H1 (cell line): ENCODE data around the gene SUCNR1. TPM values are rescaled to one million over a fixed set of nuclear protein-coding genes. Genes with fewer than 3 reads are reported as not detected.

Experiments
- CTCF ChIA-PET: fragments of 300-600 bp; sonication (Branson Sonifier 250); formaldehyde crosslinking; loops from one replicate; lab custom pipeline; 2021; ENCODE audit not compliant: partially characterized antibody; lab: Charles Lee
- POLR2A ChIA-PET: fragments of 300-600 bp; sonication (Branson Sonifier 250); formaldehyde crosslinking; loops from one replicate; lab custom pipeline; 2021; ENCODE audit warnings: inconsistent platforms; ENCODE audit not compliant: partially characterized antibody; lab: Charles Lee
- DNase-seq, 2 experiments: peaks; one replicate each; pipeline versions ENCODE4 v3.0.0 to v3.0.0-alpha.2; 2010 to 2022; ENCODE audit warnings: low spot score in 2 of 2, low read depth in 1 of 2, mixed read lengths in 1 of 2
- FAIRE-seq: peaks from 2 replicates; lab custom pipeline; 2011; peaks lifted over from hg19 to GRCh38; lab: Jason Lieb, UNC
- H2AFZ ChIP-seq: 2 replicates; pipeline ENCODE4 v1.8.1; 2012; ENCODE audit warnings: low read length, inconsistent platforms
- H2AK5ac ChIP-seq: 2 replicates; pipeline ENCODE4 v1.6.1; 2013; ENCODE audit warnings: low read depth, low read length
- H2BK120ac ChIP-seq: replicated peaks from 2 replicates; pipeline ENCODE3; 2013; ENCODE audit warnings: low read depth, low read length, inconsistent platforms
- H2BK12ac ChIP-seq: 2 replicates; pipeline ENCODE4 v1.6.1; 2013; ENCODE audit warnings: low read depth, low read length
- H2BK15ac ChIP-seq: 2 replicates; pipeline ENCODE4 v1.6.1; 2013; ENCODE audit warnings: low read length
- H2BK20ac ChIP-seq: 2 replicates; pipeline ENCODE4 v1.6.1; 2013; ENCODE audit warnings: low read length
- H2BK5ac ChIP-seq: 2 replicates; pipeline ENCODE4 v1.6.1; 2013; ENCODE audit warnings: low read depth, low read length
- H3K14ac ChIP-seq: 2 replicates; pipeline ENCODE4 v1.6.1; 2013; ENCODE audit warnings: inconsistent platforms; ENCODE audit not compliant: insufficient read length
- H3K18ac ChIP-seq: 2 replicates; pipeline ENCODE4 v1.6.1; 2013; ENCODE audit warnings: low read length; ENCODE audit errors: extremely low read depth
- H3K23ac ChIP-seq: 2 replicates; pipeline ENCODE4 v1.6.1; 2013; ENCODE audit warnings: inconsistent platforms; ENCODE audit not compliant: insufficient read length
- H3K23me2 ChIP-seq: 2 replicates; pipeline ENCODE4 v1.6.1; 2013; ENCODE audit warnings: low read depth, low read length
- H3K27ac ChIP-seq: 2 replicates; pipeline ENCODE4 v1.6.1; 2011; ENCODE audit warnings: low read depth, low read length, inconsistent platforms
- H3K27me3 ChIP-seq, 4 experiments: replicated peaks in 1 of 4; 1 replicate in 1 of 4; 2 replicates in 3 of 4; pipeline versions ENCODE4 v1.6.1 to v1.8.1; 2011 to 2013; ENCODE audit warnings: low read length in 3 of 4, mild to moderate bottlenecking in 3 of 4, inconsistent platforms in 2 of 4, mixed read lengths in 2 of 4, moderate library complexity in 1 of 4; ENCODE audit not compliant: control insufficient read depth in 3 of 4, insufficient read depth in 3 of 4; ENCODE audit errors: extremely low read depth in 1 of 4
- H3K36me3 ChIP-seq, 4 experiments: 2 replicates each; pipeline versions ENCODE4 v1.6.1 to v1.8.1; 2011 to 2013; ENCODE audit warnings: mild to moderate bottlenecking in 4 of 4, low read length in 3 of 4, moderate library complexity in 2 of 4, control low read depth in 1 of 4, inconsistent platforms in 1 of 4; ENCODE audit not compliant: insufficient read depth in 4 of 4, control insufficient read depth in 2 of 4
- H3K4ac ChIP-seq: replicated peaks from 2 replicates; pipeline ENCODE3; 2013; ENCODE audit warnings: low read length, low read depth, mixed read lengths, inconsistent platforms; ENCODE audit not compliant: insufficient read length
- H3K4me1 ChIP-seq, 4 experiments: replicated peaks in 1 of 4; 1 replicate in 1 of 4; 2 replicates in 3 of 4; pipeline versions ENCODE4 v1.6.1 to v1.8.1; 2011 to 2013; ENCODE audit warnings: low read length in 3 of 4, inconsistent platforms in 2 of 4, mixed read lengths in 1 of 4; ENCODE audit not compliant: insufficient read depth in 4 of 4, control insufficient read depth in 3 of 4
- H3K4me2 ChIP-seq, 2 experiments: 2 replicates each; pipeline versions ENCODE4 v1.6.1 to v1.8.1; 2011 to 2013; ENCODE audit warnings: low read depth in 2 of 2, low read length in 2 of 2, control low read depth in 1 of 2, inconsistent platforms in 1 of 2, mild to moderate bottlenecking in 1 of 2; ENCODE audit not compliant: insufficient read depth in 1 of 2
- H3K4me3 ChIP-seq, 4 experiments: fragments of 200-600, 300-600 bp in 1 of 4; sonication (generic), shearing (Covaris generic), sonication (Bioruptor Twin) in 1 of 4; 2 replicates each; pipeline versions ENCODE4 v1.5.1 to v1.8.1; 2011 to 2016; ENCODE audit warnings: low read length in 4 of 4, low read depth in 3 of 4, control low read depth in 2 of 4, inconsistent platforms in 2 of 4, mild to moderate bottlenecking in 2 of 4, mixed read lengths in 1 of 4, moderate library complexity in 1 of 4; ENCODE audit not compliant: insufficient read depth in 2 of 4; ENCODE audit errors: extremely low read depth in 1 of 4
- H3K56ac ChIP-seq: replicated peaks from 2 replicates; pipeline ENCODE3; 2013; ENCODE audit warnings: low read depth, mild to moderate bottlenecking, mixed read lengths, low read length, inconsistent platforms; ENCODE audit not compliant: insufficient read length
- H3K79me1 ChIP-seq: 2 replicates; pipeline ENCODE4 v1.6.1; 2013; ENCODE audit warnings: low read depth, low read length, control low read depth
- H3K79me2 ChIP-seq, 2 experiments: 2 replicates each; pipeline versions ENCODE4 v1.6.1 to v1.8.1; 2012 to 2013; ENCODE audit warnings: low read length in 2 of 2, mild to moderate bottlenecking in 2 of 2, inconsistent platforms in 1 of 2; ENCODE audit not compliant: insufficient read depth in 2 of 2, control insufficient read depth in 1 of 2
- H3K9ac ChIP-seq, 4 experiments: replicated peaks in 1 of 4; 1 replicate in 1 of 4; 2 replicates in 3 of 4; pipeline versions ENCODE4 v1.6.1 to v1.8.1; 2011 to 2013; ENCODE audit warnings: low read depth in 3 of 4, low read length in 3 of 4, control low read depth in 2 of 4, mild to moderate bottlenecking in 2 of 4, moderate library complexity in 2 of 4, inconsistent platforms in 1 of 4; ENCODE audit errors: extremely low read depth in 1 of 4
- H3K9me3 ChIP-seq, 2 experiments: 2 replicates each; pipeline versions ENCODE4 v1.6.1 to v1.8.1; 2012 to 2013; ENCODE audit warnings: mild to moderate bottlenecking in 2 of 2, moderate library complexity in 2 of 2, control low read depth in 1 of 2, inconsistent platforms in 1 of 2, low read depth in 1 of 2, low read length in 1 of 2, mixed read lengths in 1 of 2; ENCODE audit not compliant: insufficient read depth in 2 of 2
- H4K20me1 ChIP-seq, 2 experiments: replicated peaks in 1 of 2; 2 replicates each; pipeline versions ENCODE3 to v1.8.1; 2011 to 2013; ENCODE audit warnings: inconsistent platforms in 2 of 2, low read length in 2 of 2, mild to moderate bottlenecking in 1 of 2; ENCODE audit not compliant: insufficient read depth in 2 of 2, control insufficient read depth in 1 of 2
- H4K5ac ChIP-seq: 2 replicates; pipeline ENCODE4 v1.6.1; 2013; ENCODE audit warnings: low read length, low read depth, mixed read lengths, inconsistent platforms; ENCODE audit not compliant: insufficient read length
- H4K8ac ChIP-seq: 2 replicates; pipeline ENCODE4 v1.8.0; 2013; ENCODE audit warnings: mild to moderate bottlenecking, moderate library complexity, low read length, inconsistent platforms; ENCODE audit not compliant: insufficient read depth; ENCODE audit errors: extremely low read depth
- H4K91ac ChIP-seq: replicated peaks from 2 replicates; pipeline ENCODE3; 2013; ENCODE audit warnings: low read length, mixed read lengths, inconsistent platforms; ENCODE audit not compliant: insufficient read length
- ASH2L ChIP-seq: fragments of 200-600, 300-600 bp; sonication (generic); IDR thresholded peaks from one replicate; pipeline ENCODE4 v1.7.1; 2017; ENCODE audit warnings: low read length
- BACH1 ChIP-seq: IDR thresholded peaks from 2 replicates; pipeline ENCODE4 v1.6.1; 2012; ENCODE audit warnings: low read length, improper control_type of control experiment
- BCL11A ChIP-seq, 2 experiments: IDR thresholded peaks; one replicate each; pipeline ENCODE4 v1.6.1; 2011; ENCODE audit warnings: low read depth in 2 of 2, low read length in 2 of 2, mild to moderate bottlenecking in 2 of 2
- CTBP2 ChIP-seq: IDR thresholded peaks from 2 replicates; pipeline ENCODE4 v1.7.0; 2011; ENCODE audit warnings: borderline replicate concordance, mild to moderate bottlenecking, moderate library complexity, mixed read lengths, low read length; ENCODE audit not compliant: insufficient read depth, insufficient read length
- JUND ChIP-seq: IDR thresholded peaks from 2 replicates; pipeline ENCODE4 v1.6.1; 2011; ENCODE audit warnings: mild to moderate bottlenecking, improper control_type of control experiment, low read length
- KDM4A ChIP-seq: IDR thresholded peaks from one replicate; pipeline ENCODE4 v1.7.1; 2012; ENCODE audit warnings: low read depth, mild to moderate bottlenecking, moderate library complexity, low read length, inconsistent platforms; ENCODE audit not compliant: severe bottlenecking
- KDM5A ChIP-seq: fragments of 200-600 bp; IDR thresholded peaks from 2 replicates; pipeline ENCODE4 v1.7.1; 2012; ENCODE audit warnings: mild to moderate bottlenecking, low read length, inconsistent platforms, mixed read lengths
- MAX ChIP-seq: IDR thresholded peaks from 2 replicates; pipeline ENCODE4 v1.6.1; 2012; ENCODE audit warnings: inconsistent platforms
- POU5F1 ChIP-seq: IDR thresholded peaks from 2 replicates; pipeline ENCODE4 v1.6.1; 2011; ENCODE audit warnings: low read depth, mild to moderate bottlenecking, low read length, moderate library complexity
- RFX5 ChIP-seq: IDR thresholded peaks from 2 replicates; pipeline ENCODE4 v1.6.1; 2011; ENCODE audit warnings: low read depth, low read length, improper control_type of control experiment, borderline replicate concordance
- SRF ChIP-seq: IDR thresholded peaks from 2 replicates; pipeline ENCODE4 v1.6.1; 2011; ENCODE audit warnings: mild to moderate bottlenecking, low read depth, low read length, moderate library complexity
- TAF1 ChIP-seq: IDR thresholded peaks from 2 replicates; pipeline ENCODE4 v1.6.1; 2011; ENCODE audit warnings: mild to moderate bottlenecking, low read depth, low read length
- TBP ChIP-seq: IDR thresholded peaks from 2 replicates; pipeline ENCODE4 v1.6.1; 2011; ENCODE audit warnings: low read depth, low read length, improper control_type of control experiment
- WGBS, 2 experiments: shearing (Covaris generic) in 1 of 2; methylation state at CpG; one replicate each; pipeline versions ENCODE4 v1.1.6 to v1.1.7; 2013 to 2015; ENCODE audit warnings: low lambda C conversion rate in 2 of 2, mixed read lengths in 2 of 2, inconsistent platforms in 1 of 2, low coverage in 1 of 2, missing lambda C conversion rate in 1 of 2; ENCODE audit not compliant: insufficient replicate concordance in 2 of 2, insufficient coverage in 1 of 2, insufficient read length in 1 of 2; ENCODE audit errors: extremely low coverage in 1 of 2, missing lambda C conversion rate in 1 of 2; 5-methylcytosine and 5-hydroxymethylcytosine counted together
- polyA plus RNA-seq, 7 experiments: library from polyadenylated mRNA; depleted of rRNA in 3 of 7; stranded (reverse) in 5 of 7; unstranded in 2 of 7; fragments of >200 nt in 5 of 7; fragments of 200-250 nt in 2 of 7; gene quantifications; 1 replicate in 5 of 7; 2 replicates in 1 of 7; 4 replicates in 1 of 7; pipeline versions ENCODE4 v1.2.1 to v1.2.3, GENCODE V29; 2011 to 2013; ENCODE audit warnings: missing spikeins in 2 of 7, mixed read lengths in 2 of 7
- total RNA-seq: library from RNA; stranded (reverse); fragmentation: NEBNext Ultra II Directional; extraction: Animal tissue kit (Norgen Biotek cat#: 25700); gene quantifications from 2 replicates; pipeline ENCODE4 v1.2.1, GENCODE V29; 2021

SUCNR1 gene
- total and polyA plus RNA-seq, 2 of the 8 experiments (the other 6 are each of a cell fraction or from before 2014, with no cell fraction given): not detected

GRCh38 chr3:151878465-151878864, 5.0 kb downstream of the SUCNR1 start:
- Histone ChIP-seq H4K5ac (no peak overlapping the region), H3K9ac (no peak overlapping the region), H3K23ac (no peak overlapping the region), H2BK15ac (no peak overlapping the region), H3K4me1 (no peaks in the 10 kb centered on the region), H3K27me3 (no peaks in the 10 kb centered on the region), H2BK120ac (no peak overlapping the region), H2BK20ac (no peak overlapping the region), H3K56ac (no peak overlapping the region), H3K36me3 (no peaks in the 10 kb centered on the region), H2BK5ac (no peak overlapping the region), H3K18ac (no peak overlapping the region), H3K23me2 (no peaks in the 10 kb centered on the region), H2AFZ (no peak overlapping the region), H4K91ac (no peak overlapping the region), H3K14ac (no peak overlapping the region), H3K4ac (no peak overlapping the region)
- no peak for DNase-seq
- 91 to 100% methylated on average over 1 to 3 of the region's 3 CpGs for WGBS, 2 experiments
- FAIRE-seq: no peak
- no peak for TF ChIP-seq KDM4A
- no peak for TF ChIP-seq POU5F1
- TF ChIP-seq ASH2L: no peak
- TF ChIP-seq RFX5: no peak
- no peak for TF ChIP-seq JUND
- TF ChIP-seq BACH1: no peak
- TF ChIP-seq SRF: no peak
- no peak for TF ChIP-seq MAX
- TF ChIP-seq TAF1: no peak
- TF ChIP-seq CTBP2: no peak
- TF ChIP-seq BCL11A (IDR thresholded peaks at IDR 0.05; ENCODE audit: low read depth in 2 of 2, low read length in 2 of 2): no peak
- no peak for TF ChIP-seq KDM5A
- no peak for TF ChIP-seq TBP
- TF ChIP-seq, all 59 proteins: peak for 0
- Histone ChIP-seq H3K79me2 (no peaks in the 10 kb centered on the region), H2BK12ac (no peak overlapping the region), H4K20me1 (no peaks in the 10 kb centered on the region), H2AK5ac (no peak overlapping the region), H3K4me3 (no peak overlapping the region), H4K8ac (no peak overlapping the region), H3K79me1 (no peaks in the 10 kb centered on the region), H3K4me2 (no peak overlapping the region), H3K27ac (no peak overlapping the region), H3K9me3 (no peaks in the 10 kb centered on the region)
- CTCF ChIA-PET: no interaction called here
- POLR2A ChIA-PET: no interaction called here
